ENCODE data around the gene DPYSL5.

- TF ChIP-seq MAX (IDR thresholded peaks at IDR 0.05; ENCODE audit: insufficient read depth, insufficient read length) (no peak), CTCF (IDR thresholded peaks at IDR 0.05; ENCODE audit: extremely low read depth in 1 of 2, insufficient read depth in 1 of 2, low read depth in 1 of 2, low read length in 2 of 2) (no peak), EZH2 (IDR thresholded peaks at IDR 0.05; ENCODE audit: borderline replicate concordance, low read depth, low read length, severe bottlenecking) (no peak), POLR2AphosphoS5 (IDR thresholded peaks at IDR 0.05; ENCODE audit: insufficient read depth, low read depth, low read length) (no peak)
These were observed 45.1 kb downstream of the DPYSL5 start for GRCh38 chr2:26892922-26893524.
